ENCODE results near the gene CELA2B. TPM values are rescaled to one million over a fixed set of nuclear protein-coding genes. Genes with fewer than 3 reads are reported as not detected.

The CELA2B gene
- total RNA-seq, 1 donor from 2014 or later = not detected

DNA sequence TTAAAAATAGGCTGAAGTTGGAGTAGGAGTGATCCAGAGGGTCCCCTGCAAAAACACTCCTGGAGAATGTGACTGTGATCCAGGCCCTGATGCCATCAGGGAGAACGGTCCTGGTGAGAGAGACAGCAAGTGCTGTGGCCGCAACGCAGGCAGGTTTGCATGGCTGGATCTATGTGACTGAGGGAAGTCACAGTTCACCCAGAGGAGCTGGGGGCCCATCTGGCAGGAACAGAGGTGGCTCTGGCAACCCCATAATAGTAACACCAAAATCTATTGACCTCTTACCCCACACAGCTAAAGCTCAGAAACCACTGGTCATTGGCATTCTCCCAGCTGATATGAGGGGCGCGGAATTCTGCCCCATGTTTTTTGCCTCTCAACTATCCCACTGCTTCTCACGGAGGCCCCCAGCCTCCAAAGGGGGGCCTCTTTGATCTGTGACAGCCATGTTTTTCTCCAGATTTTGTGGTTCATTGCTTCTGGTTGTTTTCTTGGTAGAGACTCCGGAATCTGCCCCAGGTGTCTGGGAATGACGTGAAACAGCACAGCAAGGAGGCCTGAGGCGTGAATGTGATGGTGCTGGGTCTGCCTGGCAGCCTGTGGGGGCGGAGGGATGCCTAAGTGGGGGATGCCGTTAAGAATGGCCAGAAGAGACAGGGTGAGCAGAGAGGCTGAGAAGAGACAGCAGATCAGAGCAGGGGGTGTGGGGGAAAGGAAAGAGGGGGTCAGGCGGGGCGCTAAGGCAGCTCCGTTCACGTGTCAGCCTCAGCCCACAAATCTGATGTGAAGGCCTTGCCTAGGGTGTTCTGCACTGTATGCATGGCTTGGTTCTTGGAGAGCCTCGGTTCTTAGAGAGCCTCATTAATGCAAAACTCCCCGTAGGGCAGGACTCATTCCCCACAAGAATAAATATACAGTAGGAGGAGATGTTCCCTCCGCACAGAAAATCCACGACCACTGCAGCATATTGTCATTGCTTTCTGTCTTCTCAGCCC is 24.6 kb downstream of the CELA2B start:
- Histone ChIP-seq H3K27me3 (ENCODE audit: low read depth) (no peaks in the 10 kb centered on the region), H3K9me3 (no peaks in the 10 kb centered on the region), H3K4me1 (no peaks in the 10 kb centered on the region), H3K4me3 (no peak overlapping the region), H3K36me3 (peaks cover 35% of the 10 kb centered on the region), H3K27ac (no peak overlapping the region)
- intact Hi-C loops (cut with DNase I) = no loop called here
- ATAC-seq = no peak
- TF ChIP-seq, protein P1, sequence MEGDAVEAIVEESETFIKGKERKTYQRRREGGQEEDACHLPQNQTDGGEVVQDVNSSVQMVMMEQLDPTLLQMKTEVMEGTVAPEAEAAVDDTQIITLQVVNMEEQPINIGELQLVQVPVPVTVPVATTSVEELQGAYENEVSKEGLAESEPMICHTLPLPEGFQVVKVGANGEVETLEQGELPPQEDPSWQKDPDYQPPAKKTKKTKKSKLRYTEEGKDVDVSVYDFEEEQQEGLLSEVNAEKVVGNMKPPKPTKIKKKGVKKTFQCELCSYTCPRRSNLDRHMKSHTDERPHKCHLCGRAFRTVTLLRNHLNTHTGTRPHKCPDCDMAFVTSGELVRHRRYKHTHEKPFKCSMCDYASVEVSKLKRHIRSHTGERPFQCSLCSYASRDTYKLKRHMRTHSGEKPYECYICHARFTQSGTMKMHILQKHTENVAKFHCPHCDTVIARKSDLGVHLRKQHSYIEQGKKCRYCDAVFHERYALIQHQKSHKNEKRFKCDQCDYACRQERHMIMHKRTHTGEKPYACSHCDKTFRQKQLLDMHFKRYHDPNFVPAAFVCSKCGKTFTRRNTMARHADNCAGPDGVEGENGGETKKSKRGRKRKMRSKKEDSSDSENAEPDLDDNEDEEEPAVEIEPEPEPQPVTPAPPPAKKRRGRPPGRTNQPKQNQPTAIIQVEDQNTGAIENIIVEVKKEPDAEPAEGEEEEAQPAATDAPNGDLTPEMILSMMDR (IDR thresholded peaks at IDR 0.05) = no peak
- no peak for DNase-seq

DNA sequence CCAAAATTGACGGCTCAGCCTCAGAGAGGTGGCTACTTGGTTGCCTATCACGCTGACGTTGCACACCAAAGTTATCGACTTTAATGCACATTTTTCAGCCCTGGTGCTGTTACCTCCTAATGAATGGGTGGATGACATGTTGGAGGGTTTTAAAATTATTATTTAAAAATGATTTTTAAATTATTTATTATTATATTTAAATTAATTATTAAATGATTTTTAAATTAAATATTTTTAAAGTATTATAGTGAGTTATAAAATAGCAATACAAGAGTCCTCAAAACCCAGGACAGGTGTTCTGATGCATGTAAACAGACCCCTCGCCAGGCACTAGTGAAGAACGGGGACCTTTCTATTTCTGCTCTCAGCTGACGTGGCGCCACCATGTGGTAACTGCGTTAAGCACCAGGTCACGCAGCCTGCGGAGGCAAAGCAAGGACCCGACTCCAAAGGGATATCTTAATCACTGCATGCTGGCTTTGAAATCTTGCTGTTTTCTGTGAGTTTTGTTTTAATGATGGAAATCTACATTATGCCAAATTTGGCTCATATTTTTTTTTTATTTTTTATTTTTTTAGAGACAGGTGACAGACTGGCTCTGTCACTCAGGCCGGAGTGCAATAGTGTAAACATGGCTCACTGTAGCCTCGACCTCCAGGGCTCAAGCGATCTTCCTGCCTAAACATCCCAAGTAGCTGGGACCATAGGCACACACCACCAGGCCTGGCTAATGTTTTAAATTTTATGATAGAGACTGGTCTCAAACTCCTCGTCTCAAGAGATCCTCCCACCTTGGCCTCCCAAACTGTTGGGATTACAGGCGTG is 25.5 kb downstream of the CELA2B start:
- H3K36me3 ChIP-seq = peaks cover 41% of the 10 kb centered on the region
- DNase-seq = peak; percentile 79
- intact Hi-C loops (cut with DNase I) = no loop called here

DNA sequence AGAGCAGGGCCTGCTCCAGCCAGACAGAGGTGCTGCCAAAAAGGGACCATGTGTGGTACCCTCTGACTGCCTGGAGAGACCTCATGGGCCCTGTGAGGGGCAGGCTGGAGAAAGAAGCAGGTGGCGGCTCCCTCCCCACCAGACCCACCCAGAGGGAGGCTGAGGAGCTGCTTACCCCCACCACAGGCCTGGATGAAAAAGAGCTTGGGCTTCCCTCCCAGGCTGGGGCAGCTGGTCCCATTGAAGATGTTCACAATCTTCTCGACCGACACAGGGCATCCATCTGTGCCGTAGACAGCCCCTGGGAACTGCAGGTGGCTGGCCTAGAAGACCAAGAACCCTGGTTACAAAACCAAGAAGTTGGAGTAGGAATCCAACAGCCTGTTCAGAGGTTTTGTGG is 28.5 kb downstream of the CELA2B start:
- Histone ChIP-seq H3K27me3 (ENCODE audit: low read depth) (no peaks in the 10 kb centered on the region), H3K36me3 (peaks cover 43% of the 10 kb centered on the region), H3K4me3 (no peak overlapping the region), H3K4me1 (no peaks in the 10 kb centered on the region), H3K27ac (no peak overlapping the region), H3K9me3 (no peaks in the 10 kb centered on the region)
- TF ChIP-seq, protein P1 (IDR thresholded peaks at IDR 0.05) = no peak
- intact Hi-C loops (cut with DNase I) = no loop called here
- DNase-seq (no peak), ATAC-seq (no peak)

More for the DNA sequence above, 25.5 kb downstream of the CELA2B start:
- peak; percentile 66 to 68 for ATAC-seq
- TF ChIP-seq, protein P1 (IDR thresholded peaks at IDR 0.05) = peak; percentile 70
- Histone ChIP-seq H3K9me3 (no peaks in the 10 kb centered on the region), H3K27me3 (ENCODE audit: low read depth) (no peaks in the 10 kb centered on the region), H3K4me3 (no peak overlapping the region), H3K27ac (no peak overlapping the region), H3K4me1 (no peaks in the 10 kb centered on the region)

DNA sequence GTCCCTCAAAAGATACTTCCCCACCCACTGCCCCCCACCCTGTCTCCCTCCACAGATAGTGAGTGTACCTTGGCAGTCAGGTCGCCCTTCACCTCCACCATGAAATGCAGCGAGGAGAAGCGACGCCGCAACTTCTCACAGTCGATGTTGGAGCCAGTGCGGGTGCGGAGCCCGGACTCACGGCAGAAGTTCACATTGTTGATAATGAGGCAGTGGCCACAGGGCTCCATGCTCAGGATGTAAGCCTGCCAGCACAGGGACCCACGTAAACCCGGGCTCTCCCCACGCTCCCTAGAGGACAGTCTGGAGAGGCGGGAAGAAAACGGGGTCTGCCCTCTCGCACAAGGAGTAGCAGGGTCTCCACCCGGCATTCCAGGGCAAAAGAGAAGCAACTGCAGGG is 30.9 kb downstream of the CELA2B start:
- no peak for DNase-seq
- TF ChIP-seq, protein P1 (IDR thresholded peaks at IDR 0.05) = no peak
- H3K36me3 ChIP-seq = peaks cover 41% of the 10 kb centered on the region

DNA sequence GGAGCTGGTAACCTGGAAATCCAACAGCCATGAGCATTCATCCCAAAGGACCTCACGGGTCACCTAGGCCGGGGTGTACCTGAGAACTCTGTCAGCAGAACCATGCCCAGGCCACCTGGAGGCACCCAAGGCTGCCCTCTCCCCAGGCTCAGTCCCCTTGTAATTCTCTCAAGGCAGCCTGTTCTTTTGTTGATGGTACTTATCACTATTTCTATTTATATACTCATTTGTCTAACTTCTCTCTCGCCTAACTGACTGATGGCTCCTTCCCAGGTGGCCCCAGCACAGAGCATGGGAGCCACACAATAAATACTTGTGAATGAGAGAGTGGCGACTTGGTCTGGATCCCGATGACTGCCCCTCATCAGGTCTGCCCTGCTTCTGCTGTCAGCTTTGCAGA is 31.4 kb downstream of the CELA2B start:
- intact Hi-C loops (cut with DNase I) = no loop called here
- no peaks in the 10 kb centered on the region for H3K27me3 ChIP-seq (ENCODE audit: low read depth)
- no peaks in the 10 kb centered on the region for H3K4me1 ChIP-seq
- no peaks in the 10 kb centered on the region for H3K9me3 ChIP-seq
- TF ChIP-seq, protein P1 (IDR thresholded peaks at IDR 0.05) = no peak
- peaks cover 46% of the 10 kb centered on the region for H3K36me3 ChIP-seq
- H3K4me3 ChIP-seq = no peak overlapping the region
- H3K27ac ChIP-seq = no peak overlapping the region
- no peak for ATAC-seq
- no peak for DNase-seq

More for the DNA sequence above, 30.9 kb downstream of the CELA2B start:
- no peak overlapping the region for H3K27ac ChIP-seq
- H3K4me3 ChIP-seq = no peak overlapping the region
- intact Hi-C loops (cut with DNase I) = no loop called here
- H3K27me3 ChIP-seq (ENCODE audit: low read depth) = no peaks in the 10 kb centered on the region
- ATAC-seq = no peak
- no peaks in the 10 kb centered on the region for H3K9me3 ChIP-seq
- no peaks in the 10 kb centered on the region for H3K4me1 ChIP-seq

All from lower lobe of right lung (tissue), 2 donors.